ENCODE results near the gene IRF3.
A peak's percentile ranks its signal among the peaks of the same experiment; 100 is the strongest.
"Not testable (repeated sequence)": the region's sequence is repeated elsewhere in the genome, so short reads cannot be mapped to it uniquely, and the experiment has no call there.

The IRF3 gene

GRCh38 chr19:49639401-49640112 lies 26.1 kb downstream of the IRF3 start:
- Histone ChIP-seq H3K79me2 (ENCODE audit: insufficient read depth, low read depth) (peaks cover 24% of the 10 kb centered on the region), H3K4me3 (IDR thresholded peaks at IDR 0.05; ENCODE audit: insufficient read depth, low read depth, low read length) (no peak overlapping the region), H2AFZ (ENCODE audit: low read depth) (peak overlapping the region; percentile 63; the same call in 1 of the 2 replicates), H3K36me3 (ENCODE audit: insufficient read depth) (no peaks in the 10 kb centered on the region), H3K4me2 (peak overlapping the region; percentile 84), H3K27ac (no peak overlapping the region), H4K20me1 (ENCODE audit: insufficient read depth) (no peaks in the 10 kb centered on the region), H3K4me1 (ENCODE audit: low read depth, poor library complexity, severe bottlenecking) (peaks cover 35% of the 10 kb centered on the region), H3K9ac (peak overlapping the region; percentile 42; the same call in 1 of the 2 replicates), H3K27me3 (ENCODE audit: insufficient read depth, low read depth) (peaks cover 14% of the 10 kb centered on the region; the same call in 1 of the 2 replicates)
- no peak for TF ChIP-seq CTCF (conservative IDR thresholded peaks at IDR 0.05; ENCODE audit: low read depth, low read length)

GRCh38 chr19:49637821-49638738 lies 27.6 kb downstream of the IRF3 start:
- no peak overlapping the region for H3K4me3 ChIP-seq (IDR thresholded peaks at IDR 0.05; ENCODE audit: insufficient read depth, low read depth, low read length)

GRCh38 chr19:49636233-49636932 lies 29.3 kb downstream of the IRF3 start:
- H3K4me1 ChIP-seq (ENCODE audit: low read depth, poor library complexity, severe bottlenecking), result peaks cover 21% of the 10 kb centered on the region
- no peak for TF ChIP-seq CTCF (conservative IDR thresholded peaks at IDR 0.05; ENCODE audit: low read depth, low read length)
- H3K27me3 ChIP-seq (ENCODE audit: insufficient read depth, low read depth), result peaks cover 14% of the 10 kb centered on the region; the same call in 1 of the 2 replicates
- H3K4me2 ChIP-seq, result no peak overlapping the region
- no peaks in the 10 kb centered on the region for H4K20me1 ChIP-seq (ENCODE audit: insufficient read depth)
- H3K27ac ChIP-seq, result no peak overlapping the region
- no peaks in the 10 kb centered on the region for H3K79me2 ChIP-seq (ENCODE audit: insufficient read depth, low read depth)
- no peak overlapping the region for H3K4me3 ChIP-seq (IDR thresholded peaks at IDR 0.05; ENCODE audit: insufficient read depth, low read depth, low read length)
- H3K36me3 ChIP-seq (ENCODE audit: insufficient read depth), result no peaks in the 10 kb centered on the region
- H3K9ac ChIP-seq, result no peak overlapping the region
- H2AFZ ChIP-seq (ENCODE audit: low read depth), result no peak overlapping the region

More at GRCh38 chr19:49637821-49638738, 27.6 kb downstream of the IRF3 start:
- no peaks in the 10 kb centered on the region for H3K36me3 ChIP-seq (ENCODE audit: insufficient read depth)
- no peak overlapping the region for H3K27ac ChIP-seq
- TF ChIP-seq CTCF (conservative IDR thresholded peaks at IDR 0.05; ENCODE audit: low read depth, low read length), result no peak
- no peak overlapping the region for H3K4me2 ChIP-seq
- no peaks in the 10 kb centered on the region for H4K20me1 ChIP-seq (ENCODE audit: insufficient read depth)
- peaks cover 28% of the 10 kb centered on the region for H3K4me1 ChIP-seq (ENCODE audit: low read depth, poor library complexity, severe bottlenecking)
- H3K9ac ChIP-seq, result no peak overlapping the region
- H3K27me3 ChIP-seq (ENCODE audit: insufficient read depth, low read depth), result peaks cover 14% of the 10 kb centered on the region; the same call in 1 of the 2 replicates
- no peak overlapping the region for H2AFZ ChIP-seq (ENCODE audit: low read depth)
- peaks cover 9% of the 10 kb centered on the region for H3K79me2 ChIP-seq (ENCODE audit: insufficient read depth, low read depth)

GRCh38 chr19:49635530-49636232 lies 30.0 kb downstream of the IRF3 start:
- no peaks in the 10 kb centered on the region for H4K20me1 ChIP-seq (ENCODE audit: insufficient read depth)
- H3K36me3 ChIP-seq (ENCODE audit: insufficient read depth), result no peaks in the 10 kb centered on the region
- H2AFZ ChIP-seq (ENCODE audit: low read depth), result no peak overlapping the region
- peaks cover 14% of the 10 kb centered on the region for H3K4me1 ChIP-seq (ENCODE audit: low read depth, poor library complexity, severe bottlenecking)
- H3K4me3 ChIP-seq (IDR thresholded peaks at IDR 0.05; ENCODE audit: insufficient read depth, low read depth, low read length), result no peak overlapping the region
- H3K27ac ChIP-seq, result no peak overlapping the region
- peaks cover 14% of the 10 kb centered on the region; the same call in 1 of the 2 replicates for H3K27me3 ChIP-seq (ENCODE audit: insufficient read depth, low read depth)
- TF ChIP-seq CTCF (conservative IDR thresholded peaks at IDR 0.05; ENCODE audit: low read depth, low read length), result no peak
- no peak overlapping the region for H3K9ac ChIP-seq
- no peaks in the 10 kb centered on the region for H3K79me2 ChIP-seq (ENCODE audit: insufficient read depth, low read depth)
- H3K4me2 ChIP-seq, result no peak overlapping the region

GRCh38 chr19:49633273-49633672 lies 32.4 kb downstream of the IRF3 start:
- H3K4me3 ChIP-seq (IDR thresholded peaks at IDR 0.05; ENCODE audit: insufficient read depth, low read depth, low read length); H3K27ac ChIP-seq; H3K36me3 ChIP-seq (ENCODE audit: insufficient read depth); H4K20me1 ChIP-seq (ENCODE audit: insufficient read depth); H2AFZ ChIP-seq (ENCODE audit: low read depth); H3K79me2 ChIP-seq (ENCODE audit: insufficient read depth, low read depth); H3K9ac ChIP-seq; H3K4me1 ChIP-seq (ENCODE audit: low read depth, poor library complexity, severe bottlenecking); H3K27me3 ChIP-seq (ENCODE audit: insufficient read depth, low read depth); H3K4me2 ChIP-seq: not testable (repeated sequence)

All from KMS-11 (cell line).